Endometrial microvascular endothelial cells (primary cell): Measurements from ENCODE around the gene WNT7A. TPM values are rescaled to one million over a fixed set of nuclear protein-coding genes. Genes with fewer than 3 reads are reported as not detected.
"Not testable (repeated sequence)": the region's sequence is repeated elsewhere in the genome, so short reads cannot be mapped to it uniquely, and the experiment has no call there.

Source experiments
- in situ Hi-C: cut with HindIII; loops from 2 replicates; pipeline ENCODE4 v1.10.0; 2017; ENCODE audit warnings: low sequenced_read_pairs, low pct_unique_long_range_greater_than_20kb; ENCODE audit errors: inconsistent ontology term
- total RNA-seq: library from RNA; depleted of rRNA; stranded (reverse); fragments of >200 nt; gene quantifications from one replicate; pipeline ENCODE4 v1.2.3, GENCODE V29; 2015; ENCODE audit errors: inconsistent ontology term

WNT7A gene
- not detected for total RNA-seq

DNA sequence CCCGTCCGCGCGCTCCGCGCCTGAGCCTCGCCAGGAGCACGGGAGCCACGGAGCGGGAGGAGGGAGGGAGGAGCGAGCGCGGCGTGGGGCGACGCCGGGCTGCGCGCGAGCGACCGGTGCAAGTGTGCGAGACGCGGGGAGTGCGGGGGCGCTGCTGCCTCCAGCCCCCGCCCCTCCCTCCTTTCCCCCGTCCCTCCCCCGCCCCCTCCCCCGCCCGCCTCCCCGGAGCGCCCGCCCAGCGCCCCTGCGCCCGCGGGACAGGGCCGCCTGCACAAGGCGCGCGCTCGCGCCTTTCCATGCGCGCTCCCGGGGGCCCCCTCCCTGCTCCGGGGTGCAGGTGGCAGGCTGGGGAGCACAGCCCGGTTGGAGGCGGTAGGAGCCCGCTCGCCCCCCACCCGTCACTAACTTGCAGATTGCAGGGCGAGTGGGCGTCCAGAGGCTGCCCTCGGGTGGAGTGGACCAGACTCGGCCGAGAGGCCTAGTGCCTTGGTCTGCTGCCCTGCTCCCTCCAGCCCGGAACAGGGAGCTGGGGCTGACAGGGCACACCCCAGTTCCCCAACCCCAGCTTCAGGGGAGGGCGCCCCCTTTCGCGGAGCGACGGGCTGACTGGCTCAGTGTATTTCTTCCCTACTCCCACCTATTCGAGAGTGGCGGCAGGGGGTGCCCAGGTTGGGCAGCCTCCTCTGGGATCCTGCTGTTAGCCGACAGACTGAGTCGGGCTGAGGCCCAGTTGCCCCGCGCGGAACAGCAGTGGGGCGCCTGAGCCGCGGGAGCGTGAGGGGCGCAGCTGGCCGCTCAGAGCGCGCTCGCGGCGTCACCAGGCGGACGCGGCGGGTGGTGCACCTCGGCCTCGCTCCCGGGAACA, at the start of gene WNT7A:
WNT7A (minus strand) TSS at position 126 of the 865 bp plus-strand sequence. CDS start 255 bp downstream, outside the sequence.
- in situ Hi-C loops, result no loop called here

DNA sequence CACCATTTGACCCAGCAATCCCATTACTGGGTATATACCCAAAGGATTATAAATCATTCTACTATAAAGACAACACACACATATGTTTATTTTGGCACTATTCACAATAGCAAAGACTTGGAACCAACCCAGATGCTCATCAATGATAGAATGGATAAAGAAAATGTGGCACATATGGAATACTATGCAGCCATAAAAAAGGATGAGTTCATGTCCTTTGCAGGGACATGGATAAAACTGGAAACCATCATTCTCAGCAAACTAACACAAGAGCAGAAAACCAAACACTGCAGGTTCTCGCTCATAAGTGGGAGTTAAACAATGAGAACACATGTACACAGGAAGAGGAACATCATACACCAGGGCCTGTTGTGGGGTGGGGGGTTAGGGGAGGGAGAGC, 48.9 kb upstream of the WNT7A start:
- in situ Hi-C loops, result not testable (repeated sequence)

GRCh38 chr3:13927295-13927694, 47.4 kb upstream of the WNT7A start:
- in situ Hi-C loops, result no loop called here

DNA sequence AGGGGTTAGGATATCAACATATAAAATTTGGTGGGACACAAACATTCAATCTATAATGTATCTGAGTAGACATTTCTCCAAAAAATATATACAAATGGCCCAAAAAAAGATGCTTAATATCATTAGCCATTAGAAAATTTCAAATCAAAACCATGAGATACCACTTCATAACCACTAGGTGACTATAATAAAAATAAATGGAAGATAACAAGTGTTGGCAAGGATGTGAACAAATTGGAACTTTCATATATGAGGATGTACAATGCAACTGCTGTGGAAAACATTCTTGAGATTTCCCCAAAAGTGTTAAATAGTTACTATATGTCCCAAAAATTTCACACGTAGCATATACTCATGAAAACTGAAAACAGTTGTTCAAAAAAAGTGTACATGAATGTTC, 36.5 kb upstream of the WNT7A start:
- in situ Hi-C loops, result no loop called here

- in situ Hi-C loops, result no loop called here
Observed at GRCh38 chr3:13902648-13903238, 22.9 kb upstream of the WNT7A start.

- in situ Hi-C loops, result no loop called here
Observed at GRCh38 chr3:13901935-13902584, 22.2 kb upstream of the WNT7A start.

DNA sequence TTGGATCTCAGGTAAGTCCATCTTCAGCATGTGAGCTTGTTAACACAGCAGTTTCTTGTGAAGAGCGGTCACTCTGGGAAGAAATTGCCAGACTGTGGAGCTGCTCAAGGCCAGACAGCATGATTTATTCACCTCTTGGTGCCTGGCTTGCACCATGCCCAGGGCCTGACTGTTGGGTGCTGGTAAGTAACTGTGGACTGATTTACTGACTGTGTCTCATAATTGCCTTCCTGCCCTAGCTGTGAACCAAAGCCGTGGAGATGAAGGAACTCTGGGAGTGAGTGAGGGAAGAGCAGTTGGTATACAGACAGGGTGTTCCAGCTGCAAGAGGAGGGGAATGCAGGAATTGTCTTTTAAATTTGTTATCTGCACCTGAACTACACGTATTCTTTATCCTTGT, 18.5 kb upstream of the WNT7A start:
- in situ Hi-C loops, result no loop called here

DNA sequence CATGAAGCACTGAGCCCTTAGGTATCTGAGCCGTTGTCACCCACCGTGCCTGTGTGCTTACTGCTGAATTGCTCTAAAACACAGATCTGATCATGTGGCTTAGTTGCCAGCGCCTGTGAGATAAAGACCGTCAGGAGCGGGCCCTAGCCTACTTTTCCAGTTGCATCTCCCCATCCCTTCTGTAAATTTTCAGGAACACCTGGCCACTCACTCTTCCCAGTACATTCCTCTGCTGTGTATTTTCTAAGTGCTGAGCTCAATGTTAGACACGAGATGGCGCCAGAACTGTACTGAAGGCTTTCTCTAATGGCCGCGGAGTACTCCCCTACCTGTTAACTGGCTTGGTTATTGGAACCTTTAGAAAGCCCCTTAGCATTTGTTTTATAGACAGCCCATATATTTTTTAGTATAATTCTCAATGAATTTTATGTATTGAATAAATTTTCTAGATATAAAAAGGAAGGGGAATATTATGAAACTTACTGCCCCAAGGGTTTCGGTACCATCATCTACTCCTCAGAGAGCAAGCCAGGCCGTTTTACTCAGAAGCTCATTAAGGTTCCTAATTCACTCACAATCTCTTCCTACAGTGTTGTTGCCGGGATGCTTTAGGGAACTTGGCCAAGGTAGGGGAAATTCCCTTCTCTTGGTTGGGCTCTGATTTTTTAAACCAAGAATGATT, 16.7 kb upstream of the WNT7A start:
- in situ Hi-C loops, result no loop called here

- in situ Hi-C loops, result no loop called here
Observed at GRCh38 chr3:13895155-13896105, 15.6 kb upstream of the WNT7A start.

DNA sequence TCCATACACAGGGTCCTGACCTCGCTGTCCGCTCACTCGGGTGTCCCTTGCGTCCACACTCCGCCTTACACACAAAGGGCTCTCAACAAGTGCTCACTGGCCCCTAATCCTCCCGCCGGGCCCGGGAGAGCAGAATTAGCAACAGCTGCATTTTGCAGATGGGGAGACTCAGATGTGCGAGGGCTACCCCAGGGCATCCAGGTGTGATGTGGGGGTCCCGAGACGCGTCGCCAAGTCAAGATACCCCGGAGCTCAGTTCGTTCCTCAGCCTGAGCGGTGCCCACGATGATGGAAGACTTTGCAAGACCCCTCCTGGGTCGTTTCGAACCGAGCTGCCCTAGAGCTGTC, 14.9 kb upstream of the WNT7A start:
- in situ Hi-C loops, result no loop called here

- in situ Hi-C loops, result no loop called here
Observed at GRCh38 chr3:13894096-13894806, 14.4 kb upstream of the WNT7A start.

GRCh38 chr3:13892304-13892703, 12.4 kb upstream of the WNT7A start:
- in situ Hi-C loops, result no loop called here

DNA sequence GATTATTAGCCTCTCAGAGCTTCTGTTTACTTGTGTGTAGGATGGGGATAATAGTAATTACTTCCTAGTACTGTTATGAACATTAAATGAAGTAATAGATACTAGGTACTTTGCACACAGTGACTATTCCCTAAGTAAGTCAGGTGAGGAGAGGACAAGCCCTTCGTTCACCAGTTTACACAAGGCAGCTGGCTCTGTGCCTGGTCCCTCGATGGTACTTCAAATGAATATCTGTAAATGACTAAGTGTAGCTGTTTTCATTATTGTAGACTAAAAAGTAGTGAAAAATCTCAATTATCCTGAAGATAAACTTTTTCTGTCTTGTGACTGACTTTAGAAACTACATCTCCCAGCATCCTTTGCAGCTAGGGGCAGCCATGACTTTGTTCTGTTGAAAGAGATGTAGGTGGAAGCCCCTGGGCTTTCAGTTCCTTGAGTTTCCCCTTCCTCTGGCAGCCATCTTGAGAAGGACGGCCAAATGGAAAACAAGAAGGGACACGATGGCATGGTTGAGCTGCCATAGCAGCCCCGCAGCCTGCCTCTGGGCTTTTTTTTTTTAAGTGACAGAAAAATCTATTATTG, 11.7 kb upstream of the WNT7A start:
- in situ Hi-C loops, result no loop called here

- in situ Hi-C loops, result no loop called here
Observed at GRCh38 chr3:13891017-13891392, 11.1 kb upstream of the WNT7A start.

- in situ Hi-C loops, result no loop called here
Observed at GRCh38 chr3:13890377-13891016, 10.6 kb upstream of the WNT7A start.

GRCh38 chr3:13888576-13888975, 8.7 kb upstream of the WNT7A start:
- in situ Hi-C loops, result no loop called here
